Measurements from ENCODE around the gene GRK3.
"Not testable (repeated sequence)": the region's sequence is repeated elsewhere in the genome, so short reads cannot be mapped to it uniquely, and the experiment has no call there.

The GRK3 gene

GRCh38 chr22:25564320-25564978 lies at the start of gene GRK3:
GRK3 (plus strand) TSS chr22:25564675; CDS start chr22:25565041, 366 bp downstream.
- Histone ChIP-seq H3K27me3 (ENCODE audit: control insufficient read depth, insufficient read depth, low read length) (peaks cover 3% of the 10 kb centered on the region), H3K4me1 (ENCODE audit: control insufficient read depth, insufficient read depth, low read length) (peaks cover 6% of the 10 kb centered on the region), H3K4me3 (ENCODE audit: low read length) (peak within 1 kb of the TSS; percentile 25), H3K9ac (ENCODE audit: low read length) (peak within 1 kb of the TSS; percentile 53), H3K9me3 (ENCODE audit: control insufficient read depth, low read length) (no peaks in the 10 kb centered on the region), H3K36me3 (ENCODE audit: control insufficient read depth, insufficient read depth, low read length) (no peaks in the 10 kb centered on the region)

GRCh38 chr22:25518000-25518663 lies 46.3 kb upstream of the GRK3 start:
- Histone ChIP-seq H3K36me3 (ENCODE audit: control insufficient read depth, insufficient read depth, low read length) (no peaks in the 10 kb centered on the region), H3K27me3 (ENCODE audit: control insufficient read depth, insufficient read depth, low read length) (no peaks in the 10 kb centered on the region), H3K9me3 (ENCODE audit: control insufficient read depth, low read length) (no peaks in the 10 kb centered on the region)

GRCh38 chr22:25525376-25525775 lies 39.1 kb upstream of the GRK3 start:
- Histone ChIP-seq H3K27me3 (ENCODE audit: control insufficient read depth, insufficient read depth, low read length) (no peaks in the 10 kb centered on the region), H3K9me3 (ENCODE audit: control insufficient read depth, low read length) (no peaks in the 10 kb centered on the region), H3K9ac (ENCODE audit: low read length) (no peak overlapping the region), H3K4me1 (ENCODE audit: control insufficient read depth, insufficient read depth, low read length) (peaks cover 4% of the 10 kb centered on the region), H3K4me3 (ENCODE audit: low read length) (no peak overlapping the region), H3K36me3 (ENCODE audit: control insufficient read depth, insufficient read depth, low read length) (no peaks in the 10 kb centered on the region)

More at GRCh38 chr22:25518000-25518663, 46.3 kb upstream of the GRK3 start:
- Histone ChIP-seq H3K9ac (ENCODE audit: low read length) (no peak overlapping the region), H3K4me1 (ENCODE audit: control insufficient read depth, insufficient read depth, low read length) (no peaks in the 10 kb centered on the region), H3K4me3 (ENCODE audit: low read length) (no peak overlapping the region)

- H3K9ac ChIP-seq (ENCODE audit: low read length); H3K36me3 ChIP-seq (ENCODE audit: control insufficient read depth, insufficient read depth, low read length): not testable (repeated sequence)
These were observed 38.5 kb upstream of the GRK3 start for GRCh38 chr22:25525804-25526584.

GRCh38 chr22:25527016-25527415 lies 37.5 kb upstream of the GRK3 start:
- not testable (repeated sequence) for H3K9ac ChIP-seq (ENCODE audit: low read length)

More at GRCh38 chr22:25525804-25526584, 38.5 kb upstream of the GRK3 start:
- not testable (repeated sequence) for H3K9me3 ChIP-seq (ENCODE audit: control insufficient read depth, low read length); H3K27me3 ChIP-seq (ENCODE audit: control insufficient read depth, insufficient read depth, low read length); H3K4me3 ChIP-seq (ENCODE audit: low read length); H3K4me1 ChIP-seq (ENCODE audit: control insufficient read depth, insufficient read depth, low read length)

GRCh38 chr22:25528068-25528467 lies 36.4 kb upstream of the GRK3 start:
- not testable (repeated sequence) for H3K4me1 ChIP-seq (ENCODE audit: control insufficient read depth, insufficient read depth, low read length); H3K27me3 ChIP-seq (ENCODE audit: control insufficient read depth, insufficient read depth, low read length); H3K9me3 ChIP-seq (ENCODE audit: control insufficient read depth, low read length); H3K4me3 ChIP-seq (ENCODE audit: low read length); H3K9ac ChIP-seq (ENCODE audit: low read length); H3K36me3 ChIP-seq (ENCODE audit: control insufficient read depth, insufficient read depth, low read length)

More at GRCh38 chr22:25527016-25527415, 37.5 kb upstream of the GRK3 start:
- not testable (repeated sequence) for H3K4me3 ChIP-seq (ENCODE audit: low read length); H3K27me3 ChIP-seq (ENCODE audit: control insufficient read depth, insufficient read depth, low read length); H3K36me3 ChIP-seq (ENCODE audit: control insufficient read depth, insufficient read depth, low read length); H3K4me1 ChIP-seq (ENCODE audit: control insufficient read depth, insufficient read depth, low read length); H3K9me3 ChIP-seq (ENCODE audit: control insufficient read depth, low read length)

- not testable (repeated sequence) for H3K9me3 ChIP-seq (ENCODE audit: control insufficient read depth, low read length); H3K9ac ChIP-seq (ENCODE audit: low read length); H3K36me3 ChIP-seq (ENCODE audit: control insufficient read depth, insufficient read depth, low read length); H3K4me3 ChIP-seq (ENCODE audit: low read length); H3K4me1 ChIP-seq (ENCODE audit: control insufficient read depth, insufficient read depth, low read length); H3K27me3 ChIP-seq (ENCODE audit: control insufficient read depth, insufficient read depth, low read length)
These were observed 35.4 kb upstream of the GRK3 start for GRCh38 chr22:25529059-25529458.

- H3K36me3 ChIP-seq (ENCODE audit: control insufficient read depth, insufficient read depth, low read length); H3K9ac ChIP-seq (ENCODE audit: low read length); H3K9me3 ChIP-seq (ENCODE audit: control insufficient read depth, low read length); H3K4me1 ChIP-seq (ENCODE audit: control insufficient read depth, insufficient read depth, low read length); H3K27me3 ChIP-seq (ENCODE audit: control insufficient read depth, insufficient read depth, low read length); H3K4me3 ChIP-seq (ENCODE audit: low read length): not testable (repeated sequence)
These were observed 34.8 kb upstream of the GRK3 start for GRCh38 chr22:25529541-25530137.

GRCh38 chr22:25531677-25532076 lies 32.8 kb upstream of the GRK3 start:
- H3K36me3 ChIP-seq (ENCODE audit: control insufficient read depth, insufficient read depth, low read length): not testable (repeated sequence)

GRCh38 chr22:25534724-25535123 lies 29.8 kb upstream of the GRK3 start:
- no peaks in the 10 kb centered on the region for H3K4me1 ChIP-seq (ENCODE audit: control insufficient read depth, insufficient read depth, low read length)
- no peaks in the 10 kb centered on the region for H3K27me3 ChIP-seq (ENCODE audit: control insufficient read depth, insufficient read depth, low read length)
- H3K9ac ChIP-seq (ENCODE audit: low read length): no peak overlapping the region
- H3K9me3 ChIP-seq (ENCODE audit: control insufficient read depth, low read length): no peaks in the 10 kb centered on the region
- no peak overlapping the region for H3K4me3 ChIP-seq (ENCODE audit: low read length)
- H3K36me3 ChIP-seq (ENCODE audit: control insufficient read depth, insufficient read depth, low read length): no peaks in the 10 kb centered on the region

More at GRCh38 chr22:25531677-25532076, 32.8 kb upstream of the GRK3 start:
- not testable (repeated sequence) for H3K4me3 ChIP-seq (ENCODE audit: low read length); H3K27me3 ChIP-seq (ENCODE audit: control insufficient read depth, insufficient read depth, low read length); H3K9ac ChIP-seq (ENCODE audit: low read length); H3K4me1 ChIP-seq (ENCODE audit: control insufficient read depth, insufficient read depth, low read length); H3K9me3 ChIP-seq (ENCODE audit: control insufficient read depth, low read length)

GRCh38 chr22:25536589-25536988 lies 27.9 kb upstream of the GRK3 start:
- no peak overlapping the region for H3K4me3 ChIP-seq (ENCODE audit: low read length)
- no peaks in the 10 kb centered on the region for H3K36me3 ChIP-seq (ENCODE audit: control insufficient read depth, insufficient read depth, low read length)
- H3K4me1 ChIP-seq (ENCODE audit: control insufficient read depth, insufficient read depth, low read length): no peaks in the 10 kb centered on the region
- no peak overlapping the region for H3K9ac ChIP-seq (ENCODE audit: low read length)
- no peaks in the 10 kb centered on the region for H3K27me3 ChIP-seq (ENCODE audit: control insufficient read depth, insufficient read depth, low read length)
- H3K9me3 ChIP-seq (ENCODE audit: control insufficient read depth, low read length): no peaks in the 10 kb centered on the region

Data from mucosa of stomach (tissue), 1 donor.